ENCODE results near the gene MAP2. TPM values are rescaled to one million over a fixed set of nuclear protein-coding genes. Genes with fewer than 3 reads are reported as not detected.

Gene MAP2
- total and polyA plus RNA-seq, 2 donors (not counting 3 experiments of a cell fraction or from before 2014, with no cell fraction given), result 19.4 to 46.1 TPM

- Histone ChIP-seq H3K4me1 (ENCODE audit: control insufficient read depth, extremely low read depth, insufficient read depth, low read length) (no peaks in the 10 kb centered on the region), H3K9me1 (replicated peaks; ENCODE audit: control insufficient read depth, extremely low read depth, insufficient read depth, low read length) (no peaks in the 10 kb centered on the region), H3K9ac (replicated peaks; ENCODE audit: extremely low read depth, insufficient read depth, low read length) (no peak overlapping the region), H2AFZ (ENCODE audit: low read depth, low read length) (no peak overlapping the region), H3K36me3 (ENCODE audit: control insufficient read depth in 2 of 2, extremely low read depth in 1 of 2, insufficient read depth in 2 of 2, low read length in 2 of 2) (no peaks in the 10 kb centered on the region), H3K4me2 (ENCODE audit: insufficient read depth, low read length) (no peak overlapping the region), H3K27ac (ENCODE audit: insufficient read depth, low read depth, low read length) (no peak overlapping the region), H4K20me1 (replicated peaks; ENCODE audit: control insufficient read depth, extremely low read depth, insufficient read depth, low read length) (no peaks in the 10 kb centered on the region), H3K27me3 (ENCODE audit: control insufficient read depth in 2 of 2, insufficient read depth in 2 of 2, low read length in 2 of 2) (no peaks in the 10 kb centered on the region), H3K9me3 (replicated peaks; ENCODE audit: control insufficient read depth, insufficient read depth, low read length) (no peaks in the 10 kb centered on the region), H3K4me3 (replicated peaks in 1 of 3; ENCODE audit: insufficient read depth in 1 of 3, low read depth in 1 of 3, low read length in 3 of 3) (no peak overlapping the region), H3K79me2 (ENCODE audit: control insufficient read depth, insufficient read depth, low read length) (no peaks in the 10 kb centered on the region)
- DNase-seq (ENCODE audit: low read depth, low spot score) (no peak), FAIRE-seq (no peak)
- intact Hi-C loops (cut with micrococcal nuclease) (no loop called here), dilution Hi-C loops (cut with MboI; ENCODE audit: extremely low pct_ligation_motif_present, low sequenced_read_pairs) (no loop called here)
- TF ChIP-seq CTCF (IDR thresholded peaks at IDR 0.05; ENCODE audit: extremely low read depth in 1 of 2, insufficient read depth in 1 of 2, low read depth in 1 of 2, low read length in 2 of 2), result no peak
- no peak for TF ChIP-seq MAX (IDR thresholded peaks at IDR 0.05; ENCODE audit: insufficient read depth, insufficient read length)
- ChIA-PET CTCF (interaction anchor here (0.7 kb wide), 1 partner anchor 17 kb away, joined by 3 read pairs; no protein-coding TSS in a partner anchor), POLR2A (no interaction called here)
- no TSS peak for BruUV-seq (replicated peaks)
Observed at GRCh38 chr2:209682646-209683045, 258.8 kb downstream of the MAP2 start.

- FAIRE-seq, result no peak
- CTCF ChIA-PET, result interaction anchor here (0.8 kb wide), 1 partner anchor 11 kb away, joined by 3 read pairs; no protein-coding TSS in a partner anchor
Observed at GRCh38 chr2:209685340-209685739, 261.5 kb downstream of the MAP2 start.

More at GRCh38 chr2:209685340-209685739, 261.5 kb downstream of the MAP2 start:
- Histone ChIP-seq H3K9ac (replicated peaks; ENCODE audit: extremely low read depth, insufficient read depth, low read length) (no peak overlapping the region), H3K27me3 (ENCODE audit: control insufficient read depth in 2 of 2, insufficient read depth in 2 of 2, low read length in 2 of 2) (no peaks in the 10 kb centered on the region), H3K27ac (ENCODE audit: insufficient read depth, low read depth, low read length) (no peak overlapping the region), H3K4me3 (replicated peaks in 1 of 3; ENCODE audit: insufficient read depth in 1 of 3, low read depth in 1 of 3, low read length in 3 of 3) (no peak overlapping the region), H3K9me3 (replicated peaks; ENCODE audit: control insufficient read depth, insufficient read depth, low read length) (no peaks in the 10 kb centered on the region), H3K4me2 (ENCODE audit: insufficient read depth, low read length) (no peak overlapping the region), H3K36me3 (ENCODE audit: control insufficient read depth in 2 of 2, extremely low read depth in 1 of 2, insufficient read depth in 2 of 2, low read length in 2 of 2) (no peaks in the 10 kb centered on the region), H3K4me1 (ENCODE audit: control insufficient read depth, extremely low read depth, insufficient read depth, low read length) (no peaks in the 10 kb centered on the region), H4K20me1 (replicated peaks; ENCODE audit: control insufficient read depth, extremely low read depth, insufficient read depth, low read length) (no peaks in the 10 kb centered on the region), H2AFZ (ENCODE audit: low read depth, low read length) (no peak overlapping the region), H3K9me1 (replicated peaks; ENCODE audit: control insufficient read depth, extremely low read depth, insufficient read depth, low read length) (no peaks in the 10 kb centered on the region), H3K79me2 (ENCODE audit: control insufficient read depth, insufficient read depth, low read length) (no peaks in the 10 kb centered on the region)
- dilution Hi-C loops (cut with MboI; ENCODE audit: extremely low pct_ligation_motif_present, low sequenced_read_pairs), result no loop called here
- intact Hi-C loops (cut with micrococcal nuclease), result no loop called here
- POLR2A ChIA-PET, result no interaction called here
- TF ChIP-seq GATA2 (IDR thresholded peaks at IDR 0.05; ENCODE audit: insufficient read depth, insufficient read length, low read depth, low read length), result no peak
- no peak for TF ChIP-seq EZH2 (IDR thresholded peaks at IDR 0.05; ENCODE audit: borderline replicate concordance, low read depth, low read length, severe bottlenecking)
- TF ChIP-seq CTCF (IDR thresholded peaks at IDR 0.05; ENCODE audit: extremely low read depth in 1 of 2, insufficient read depth in 1 of 2, low read depth in 1 of 2, low read length in 2 of 2), result no peak
- no peak for TF ChIP-seq MAX (IDR thresholded peaks at IDR 0.05; ENCODE audit: insufficient read depth, insufficient read length)
- no peak for TF ChIP-seq MYC (IDR thresholded peaks at IDR 0.05; ENCODE audit: low read depth, low read length)
- no peak for TF ChIP-seq POLR2A (IDR thresholded peaks at IDR 0.05; ENCODE audit: low read depth, low read length)
- TF ChIP-seq JUN (IDR thresholded peaks at IDR 0.05; ENCODE audit: borderline replicate concordance, insufficient read depth, insufficient read length, low read depth), result no peak
- no peak for TF ChIP-seq POLR2AphosphoS5 (IDR thresholded peaks at IDR 0.05; ENCODE audit: insufficient read depth, low read depth, low read length)
- TF ChIP-seq FOS (IDR thresholded peaks at IDR 0.05; ENCODE audit: borderline replicate concordance, insufficient read depth, low read length), result no peak
- BruUV-seq (replicated peaks), result no TSS peak
- DNase-seq (ENCODE audit: low read depth, low spot score), result no peak

Measured in endothelial cell of umbilical vein (primary cell).